Measurements from ENCODE around the gene ROBO1.

ROBO1 gene

GRCh38 chr3:79366414-79366813, 401.4 kb downstream of the ROBO1 start:
- Histone ChIP-seq H3K4me3 (ENCODE audit: low read depth in 1 of 2, low read length in 2 of 2) (no peak overlapping the region), H3K4me2 (ENCODE audit: insufficient read depth, low read length) (no peak overlapping the region), H3K4me1 (ENCODE audit: insufficient read depth, low read length) (no peaks in the 10 kb centered on the region), H3K9ac (ENCODE audit: low read depth, low read length) (no peak overlapping the region), H3K36me3 (ENCODE audit: insufficient read depth, low read length) (no peaks in the 10 kb centered on the region), H3K27me3 (ENCODE audit: insufficient read depth, low read length, poor library complexity) (no peaks in the 10 kb centered on the region), H3K79me2 (ENCODE audit: insufficient read depth, low read length) (no peaks in the 10 kb centered on the region), H3K9me3 (ENCODE audit: insufficient read depth, low read length, severe bottlenecking) (no peaks in the 10 kb centered on the region), H3K27ac (ENCODE audit: low read length) (no peak overlapping the region), H4K20me1 (ENCODE audit: insufficient read depth, low read length) (no peaks in the 10 kb centered on the region), H2AFZ (ENCODE audit: low read depth, low read length) (no peak overlapping the region)
- ATAC-seq (ENCODE audit: insufficient read depth, low read depth) (no peak), DNase-seq (no peak)
- no peak for TF ChIP-seq CTCF (IDR thresholded peaks at IDR 0.05; ENCODE audit: borderline replicate concordance, extremely low read depth, low read length, poor library complexity, severe bottlenecking)
- no peak for TF ChIP-seq EZH2 (IDR thresholded peaks at IDR 0.05; ENCODE audit: borderline replicate concordance, low read depth, low read length, severe bottlenecking)

GRCh38 chr3:79364784-79365183, 403.0 kb downstream of the ROBO1 start:
- Histone ChIP-seq H3K79me2 (ENCODE audit: insufficient read depth, low read length) (no peaks in the 10 kb centered on the region), H3K9ac (ENCODE audit: low read depth, low read length) (no peak overlapping the region), H3K4me2 (ENCODE audit: insufficient read depth, low read length) (no peak overlapping the region), H3K9me3 (ENCODE audit: insufficient read depth, low read length, severe bottlenecking) (no peaks in the 10 kb centered on the region), H3K27ac (ENCODE audit: low read length) (no peak overlapping the region), H3K36me3 (ENCODE audit: insufficient read depth, low read length) (no peaks in the 10 kb centered on the region), H2AFZ (ENCODE audit: low read depth, low read length) (no peak overlapping the region), H4K20me1 (ENCODE audit: insufficient read depth, low read length) (no peaks in the 10 kb centered on the region), H3K4me1 (ENCODE audit: insufficient read depth, low read length) (no peaks in the 10 kb centered on the region), H3K27me3 (ENCODE audit: insufficient read depth, low read length, poor library complexity) (no peaks in the 10 kb centered on the region), H3K4me3 (ENCODE audit: low read depth in 1 of 2, low read length in 2 of 2) (no peak overlapping the region)
- ATAC-seq (ENCODE audit: insufficient read depth, low read depth) (no peak), DNase-seq (no peak)
- TF ChIP-seq EZH2 (IDR thresholded peaks at IDR 0.05; ENCODE audit: borderline replicate concordance, low read depth, low read length, severe bottlenecking) (no peak), CTCF (IDR thresholded peaks at IDR 0.05; ENCODE audit: borderline replicate concordance, extremely low read depth, low read length, poor library complexity, severe bottlenecking) (no peak)

- TF ChIP-seq EZH2 (IDR thresholded peaks at IDR 0.05; ENCODE audit: borderline replicate concordance, low read depth, low read length, severe bottlenecking) (no peak), CTCF (IDR thresholded peaks at IDR 0.05; ENCODE audit: borderline replicate concordance, extremely low read depth, low read length, poor library complexity, severe bottlenecking) (no peak)
- Histone ChIP-seq H3K9ac (ENCODE audit: low read depth, low read length) (no peak overlapping the region), H3K4me2 (ENCODE audit: insufficient read depth, low read length) (no peak overlapping the region), H3K4me1 (ENCODE audit: insufficient read depth, low read length) (no peaks in the 10 kb centered on the region), H3K27me3 (ENCODE audit: insufficient read depth, low read length, poor library complexity) (no peaks in the 10 kb centered on the region), H2AFZ (ENCODE audit: low read depth, low read length) (no peak overlapping the region), H3K4me3 (ENCODE audit: low read depth in 1 of 2, low read length in 2 of 2) (no peak overlapping the region), H3K36me3 (ENCODE audit: insufficient read depth, low read length) (no peaks in the 10 kb centered on the region), H4K20me1 (ENCODE audit: insufficient read depth, low read length) (no peaks in the 10 kb centered on the region), H3K79me2 (ENCODE audit: insufficient read depth, low read length) (no peaks in the 10 kb centered on the region), H3K9me3 (ENCODE audit: insufficient read depth, low read length, severe bottlenecking) (no peaks in the 10 kb centered on the region), H3K27ac (ENCODE audit: low read length) (no peak overlapping the region)
- DNase-seq, result no peak
- no peak for ATAC-seq (ENCODE audit: insufficient read depth, low read depth)
These were observed 405.1 kb downstream of the ROBO1 start for GRCh38 chr3:79362571-79363270.
